ENCODE results near the gene ATF6B. TPM values are rescaled to one million over a fixed set of nuclear protein-coding genes. Genes with fewer than 3 reads are reported as not detected.
A peak's percentile ranks its signal among the peaks of the same experiment; 100 is the strongest.

Gene ATF6B
- total RNA-seq, 1 experiment from 2014 or later = 87.2 TPM

GRCh38 chr6:32170294-32170693 lies 42.2 kb upstream of the ATF6B start:
- CTCF ChIA-PET = no interaction called here
- H2AFZ ChIP-seq = no peak overlapping the region
- H3F3A ChIP-seq (ENCODE audit: insufficient read depth, low read depth) = peaks cover 14% of the 10 kb centered on the region; the same call in 1 of the 2 replicates
- H3K9me3 ChIP-seq (ENCODE audit: insufficient read depth, low read depth) = no peaks in the 10 kb centered on the region
- no peak overlapping the region for H3K4me2 ChIP-seq
- no peak overlapping the region for H3K4me3 ChIP-seq
- peaks cover 13% of the 10 kb centered on the region for H3K79me2 ChIP-seq (ENCODE audit: low read depth)
- no peak overlapping the region for H3K27ac ChIP-seq
- no peaks in the 10 kb centered on the region for H3K27me3 ChIP-seq (ENCODE audit: insufficient read depth, low read depth)
- intact Hi-C loops (cut with micrococcal nuclease; ENCODE audit: unreplicated experiment) = loop anchor here (10.0 kb wide), 1 partner anchor 505 kb away; the partner anchor contains the start of genes C6orf47, CSNK2B, GPANK1 and LY6G5B
- BruUV-seq (replicated peaks) = no TSS peak
- DNase-seq = no peak
- no peaks in the 10 kb centered on the region for H3K9me2 ChIP-seq (ENCODE audit: insufficient read depth)
- no peaks in the 10 kb centered on the region for H4K20me1 ChIP-seq (ENCODE audit: insufficient read depth)
- peaks cover 15% of the 10 kb centered on the region for H3K4me1 ChIP-seq (replicated peaks; ENCODE audit: insufficient read depth)
- POLR2A ChIA-PET (ENCODE audit: unreplicated experiment) = no interaction called here
- TF ChIP-seq CTCF (conservative IDR thresholded peaks at IDR 0.05) = no peak
- TF ChIP-seq EZH2 (IDR thresholded peaks at IDR 0.05; ENCODE audit: low read depth) = no peak
- no peaks in the 10 kb centered on the region for H3K36me3 ChIP-seq (ENCODE audit: low read depth)

- TSS peak; percentile 29 for BruUV-seq (replicated peaks)
- Histone ChIP-seq H3K9me2 (ENCODE audit: insufficient read depth) (no peaks in the 10 kb centered on the region), H4K20me1 (ENCODE audit: insufficient read depth) (no peaks in the 10 kb centered on the region), H3K4me3 (no peak overlapping the region), H3K27ac (no peak overlapping the region), H3K79me2 (ENCODE audit: low read depth) (no peaks in the 10 kb centered on the region), H3K36me3 (ENCODE audit: low read depth) (no peaks in the 10 kb centered on the region), H3K4me1 (replicated peaks; ENCODE audit: insufficient read depth) (0 out of 2 replicates have a peak, but pooled peaks cover 7% of the 10 kb centered on the region), H3K9me3 (ENCODE audit: insufficient read depth, low read depth) (no peaks in the 10 kb centered on the region), H2AFZ (no peak overlapping the region), H3K4me2 (no peak overlapping the region), H3F3A (ENCODE audit: insufficient read depth, low read depth) (peaks cover 17% of the 10 kb centered on the region; the same call in 1 of the 2 replicates), H3K27me3 (ENCODE audit: insufficient read depth, low read depth) (no peaks in the 10 kb centered on the region)
- CTCF ChIA-PET = interaction anchor here (1.2 kb wide), 1 partner anchor 18 kb away, joined by 5 read pairs; no protein-coding TSS in a partner anchor
- intact Hi-C loops (cut with micrococcal nuclease; ENCODE audit: unreplicated experiment) = no loop called here
- TF ChIP-seq CTCF (conservative IDR thresholded peaks at IDR 0.05) (no peak), EZH2 (IDR thresholded peaks at IDR 0.05; ENCODE audit: low read depth) (no peak)
- DNase-seq = no peak
- POLR2A ChIA-PET (ENCODE audit: unreplicated experiment) = interaction anchor here (0.6 kb wide), 2 partner anchors 33 to 271 kb away, joined by 3 to 18 read pairs; no protein-coding TSS in a partner anchor
Observed at GRCh38 chr6:32168807-32169591, 41.0 kb upstream of the ATF6B start.

GRCh38 chr6:32168350-32168749 lies 40.3 kb upstream of the ATF6B start:
- Histone ChIP-seq H3K4me2 (no peak overlapping the region), H3F3A (ENCODE audit: insufficient read depth, low read depth) (peaks cover 17% of the 10 kb centered on the region; the same call in 1 of the 2 replicates), H3K27ac (no peak overlapping the region), H3K36me3 (ENCODE audit: low read depth) (no peaks in the 10 kb centered on the region), H2AFZ (no peak overlapping the region), H3K4me3 (no peak overlapping the region), H3K27me3 (ENCODE audit: insufficient read depth, low read depth) (no peaks in the 10 kb centered on the region), H3K4me1 (replicated peaks; ENCODE audit: insufficient read depth) (0 out of 2 replicates have a peak, but pooled peaks cover 6% of the 10 kb centered on the region), H4K20me1 (ENCODE audit: insufficient read depth) (no peaks in the 10 kb centered on the region), H3K9me3 (ENCODE audit: insufficient read depth, low read depth) (no peaks in the 10 kb centered on the region), H3K9me2 (ENCODE audit: insufficient read depth) (no peaks in the 10 kb centered on the region), H3K79me2 (ENCODE audit: low read depth) (no peaks in the 10 kb centered on the region)
- POLR2A ChIA-PET (ENCODE audit: unreplicated experiment) = no interaction called here
- intact Hi-C loops (cut with micrococcal nuclease; ENCODE audit: unreplicated experiment) = no loop called here
- CTCF ChIA-PET = interaction anchor here (1.2 kb wide), 1 partner anchor 17 kb away, joined by 5 read pairs; no protein-coding TSS in a partner anchor
- no peak for DNase-seq
- no TSS peak for BruUV-seq (replicated peaks)
- TF ChIP-seq CTCF (conservative IDR thresholded peaks at IDR 0.05) (no peak), EZH2 (IDR thresholded peaks at IDR 0.05; ENCODE audit: low read depth) (no peak)

All from PC-9 (cell line).